ENCODE data around the gene MAD2L2. TPM values are rescaled to one million over a fixed set of nuclear protein-coding genes. Genes with fewer than 3 reads are reported as not detected.

Gene MAD2L2
- total RNA-seq, 1 donor from 2014 or later: 30.1 TPM

- DNase-seq (ENCODE audit: low read depth) (no peak), FAIRE-seq (no peak)
- peak within 1 kb of the TSS; percentile 63 for H3K4me3 Mint-ChIP-seq (ENCODE audit: unreplicated experiment)
- Histone ChIP-seq H3K9ac (ENCODE audit: low read length) (peak within 1 kb of the TSS; percentile 37), H3K4me3 (ENCODE audit: insufficient read depth, low read depth, low read length) (peak within 1 kb of the TSS; percentile 39), H4K20me1 (ENCODE audit: insufficient read depth, low read length) (peaks cover 24% of the 10 kb centered on the region), H3K9me3 (ENCODE audit: insufficient read depth, low read depth, low read length) (no peaks in the 10 kb centered on the region), H3K79me2 (ENCODE audit: insufficient read depth, low read length) (no peaks in the 10 kb centered on the region), H2AFZ (ENCODE audit: low read depth, low read length) (peak within 1 kb of the TSS; percentile 75), H3K27me3 (ENCODE audit: insufficient read depth, low read length) (peaks cover 23% of the 10 kb centered on the region), H3K36me3 (ENCODE audit: insufficient read depth, low read length) (no peaks in the 10 kb centered on the region), H3K4me1 (ENCODE audit: insufficient read depth, low read length) (peaks cover 23% of the 10 kb centered on the region), H3K4me2 (ENCODE audit: low read length) (peak within 1 kb of the TSS; percentile 86), H3K27ac (ENCODE audit: low read depth, low read length) (no peak within 1 kb of the TSS)
- H3K27me3 Mint-ChIP-seq (ENCODE audit: low read depth, unreplicated experiment): peaks cover 55% of the 10 kb centered on the region
- H3K27ac Mint-ChIP-seq (ENCODE audit: unreplicated experiment): no peak within 1 kb of the TSS
- TF ChIP-seq CTCF (IDR thresholded peaks at IDR 0.05; ENCODE audit: insufficient read depth, low read depth, low read length) (no peak), EZH2 (IDR thresholded peaks at IDR 0.05; ENCODE audit: insufficient read depth, low read length) (peak; percentile 73)
- H3K36me3 Mint-ChIP-seq (ENCODE audit: low read depth, unreplicated experiment): no peaks in the 10 kb centered on the region
- H3K4me1 Mint-ChIP-seq (ENCODE audit: low read depth, unreplicated experiment): peaks cover 7% of the 10 kb centered on the region
- H3K9me3 Mint-ChIP-seq (ENCODE audit: unreplicated experiment): peaks cover 2% of the 10 kb centered on the region
Measured at GRCh38 chr1:11691302-11691914, 10.5 kb upstream of the MAD2L2 start, which contains the start of gene DRAXIN. DRAXIN (plus strand) TSS chr1:11691710; CDS start chr1:11706259, 14,549 bp downstream.

- DNase-seq (ENCODE audit: low read depth): no peak
Measured at GRCh38 chr1:11690397-11691301, 9.7 kb upstream of the MAD2L2 start.

More at GRCh38 chr1:11690397-11691301, 9.7 kb upstream of the MAD2L2 start:
- Histone ChIP-seq H3K4me1 (ENCODE audit: insufficient read depth, low read length) (peaks cover 23% of the 10 kb centered on the region), H3K4me2 (ENCODE audit: low read length) (peak overlapping the region; percentile 86), H2AFZ (ENCODE audit: low read depth, low read length) (peak overlapping the region; percentile 75), H4K20me1 (ENCODE audit: insufficient read depth, low read length) (peaks cover 24% of the 10 kb centered on the region), H3K27ac (ENCODE audit: low read depth, low read length) (no peak overlapping the region), H3K36me3 (ENCODE audit: insufficient read depth, low read length) (no peaks in the 10 kb centered on the region), H3K79me2 (ENCODE audit: insufficient read depth, low read length) (no peaks in the 10 kb centered on the region), H3K27me3 (ENCODE audit: insufficient read depth, low read length) (peaks cover 23% of the 10 kb centered on the region), H3K9me3 (ENCODE audit: insufficient read depth, low read depth, low read length) (no peaks in the 10 kb centered on the region), H3K4me3 (ENCODE audit: insufficient read depth, low read depth, low read length) (peak overlapping the region; percentile 39), H3K9ac (ENCODE audit: low read length) (peak overlapping the region; percentile 37)
- H3K27ac Mint-ChIP-seq (ENCODE audit: unreplicated experiment): no peak overlapping the region
- peaks cover 2% of the 10 kb centered on the region for H3K9me3 Mint-ChIP-seq (ENCODE audit: unreplicated experiment)
- no peak for FAIRE-seq
- no peaks in the 10 kb centered on the region for H3K36me3 Mint-ChIP-seq (ENCODE audit: low read depth, unreplicated experiment)
- no peak for TF ChIP-seq CTCF (IDR thresholded peaks at IDR 0.05; ENCODE audit: insufficient read depth, low read depth, low read length)
- TF ChIP-seq EZH2 (IDR thresholded peaks at IDR 0.05; ENCODE audit: insufficient read depth, low read length): peak; percentile 73
- peak overlapping the region; percentile 63 for H3K4me3 Mint-ChIP-seq (ENCODE audit: unreplicated experiment)
- H3K4me1 Mint-ChIP-seq (ENCODE audit: low read depth, unreplicated experiment): peaks cover 7% of the 10 kb centered on the region
- peaks cover 48% of the 10 kb centered on the region for H3K27me3 Mint-ChIP-seq (ENCODE audit: low read depth, unreplicated experiment)
